ENCODE data around the gene SPDYE3.
"Not testable (repeated sequence)": the region's sequence is repeated elsewhere in the genome, so short reads cannot be mapped to it uniquely, and the experiment has no call there.

The SPDYE3 gene

DNA sequence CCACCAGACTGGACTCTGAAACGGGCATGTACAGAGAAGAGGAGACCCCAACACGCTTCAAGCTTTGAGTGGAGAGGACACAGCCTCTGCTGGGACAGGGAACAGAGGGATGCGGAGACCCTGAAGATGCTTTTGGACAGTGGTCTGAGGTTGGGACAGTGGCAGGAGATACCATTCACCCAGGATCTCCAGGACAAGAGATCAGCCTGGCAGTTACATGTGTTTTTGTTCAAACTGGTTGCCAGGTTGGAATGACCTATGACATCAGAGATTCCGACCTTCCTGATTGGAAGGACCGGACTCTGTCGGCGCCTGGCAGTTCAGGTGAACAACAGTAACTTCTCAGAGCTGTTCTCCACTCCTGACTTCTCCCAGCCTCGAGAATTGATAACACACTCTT lies at the start of gene SPDYE3:
Gene SPDYE3 (plus strand): TSS at position 301 of the 400 bp plus-strand sequence. CDS start 184 bp downstream, outside the sequence.
- DNase-seq (ENCODE audit: low read depth in 2 of 2); H3K4me3 ChIP-seq (replicated peaks in 1 of 2; ENCODE audit: low read depth in 2 of 2, low read length in 2 of 2): not testable (repeated sequence)

GRCh38 chr7:100259984-100260383 lies 47.5 kb upstream of the SPDYE3 start:
- not testable (repeated sequence) for H3K4me3 ChIP-seq (replicated peaks in 1 of 2; ENCODE audit: low read depth in 2 of 2, low read length in 2 of 2); DNase-seq (ENCODE audit: low read depth in 2 of 2)

GRCh38 chr7:100262896-100263295 lies 44.6 kb upstream of the SPDYE3 start:
- not testable (repeated sequence) for H3K4me3 ChIP-seq (replicated peaks in 1 of 2; ENCODE audit: low read depth in 2 of 2, low read length in 2 of 2); DNase-seq (ENCODE audit: low read depth in 2 of 2)

- H3K4me3 ChIP-seq (replicated peaks in 1 of 2; ENCODE audit: low read depth in 2 of 2, low read length in 2 of 2); DNase-seq (ENCODE audit: low read depth in 2 of 2): not testable (repeated sequence)
Observed at GRCh38 chr7:100264223-100264622, 43.3 kb upstream of the SPDYE3 start.

GRCh38 chr7:100264669-100265165 lies 42.8 kb upstream of the SPDYE3 start:
- DNase-seq (ENCODE audit: low read depth in 2 of 2); H3K4me3 ChIP-seq (replicated peaks in 1 of 2; ENCODE audit: low read depth in 2 of 2, low read length in 2 of 2): not testable (repeated sequence)

GRCh38 chr7:100265851-100266250 lies 41.7 kb upstream of the SPDYE3 start:
- DNase-seq (ENCODE audit: low read depth in 2 of 2) = peak; percentile 12 to 18
- H3K4me3 ChIP-seq (replicated peaks in 1 of 2; ENCODE audit: low read depth in 2 of 2, low read length in 2 of 2) = not testable (repeated sequence)

- H3K4me3 ChIP-seq (replicated peaks in 1 of 2; ENCODE audit: low read depth in 2 of 2, low read length in 2 of 2) = no peak overlapping the region
- TF ChIP-seq CTCF (IDR thresholded peaks at IDR 0.05; ENCODE audit: low read depth, low read length) = no peak
- no peak for DNase-seq (ENCODE audit: low read depth in 2 of 2)
Observed at GRCh38 chr7:100266576-100267354, 40.7 kb upstream of the SPDYE3 start.

GRCh38 chr7:100267648-100268047 lies 39.9 kb upstream of the SPDYE3 start:
- no peak for DNase-seq (ENCODE audit: low read depth in 2 of 2)
- no peak for TF ChIP-seq CTCF (IDR thresholded peaks at IDR 0.05; ENCODE audit: low read depth, low read length)
- H3K4me3 ChIP-seq (replicated peaks in 1 of 2; ENCODE audit: low read depth in 2 of 2, low read length in 2 of 2) = no peak overlapping the region

DNA sequence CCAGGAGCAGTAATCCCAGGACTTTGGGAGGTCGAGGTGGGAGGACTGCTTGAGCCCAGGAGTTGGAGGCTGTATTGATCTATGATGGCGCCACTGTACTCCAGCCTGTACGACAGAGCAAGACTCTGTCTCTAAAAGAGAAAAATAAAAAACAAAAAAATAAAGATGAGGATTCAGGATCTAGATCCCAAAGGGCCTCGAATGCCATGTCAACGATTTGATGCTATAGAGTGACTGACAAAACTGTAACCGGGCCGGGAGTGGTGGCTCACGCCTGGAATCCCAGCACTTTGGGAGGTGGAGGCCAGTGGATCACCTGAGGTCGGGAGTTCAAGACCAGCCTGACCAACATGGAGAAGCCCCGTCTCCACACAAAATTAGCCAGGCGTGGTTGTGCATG lies 38.6 kb upstream of the SPDYE3 start:
- DNase-seq (ENCODE audit: low read depth in 2 of 2); H3K4me3 ChIP-seq (replicated peaks in 1 of 2; ENCODE audit: low read depth in 2 of 2, low read length in 2 of 2): not testable (repeated sequence)

- not testable (repeated sequence) for DNase-seq (ENCODE audit: low read depth in 2 of 2); H3K4me3 ChIP-seq (replicated peaks in 1 of 2; ENCODE audit: low read depth in 2 of 2, low read length in 2 of 2)
Observed at GRCh38 chr7:100269306-100270045, 38.0 kb upstream of the SPDYE3 start.

DNA sequence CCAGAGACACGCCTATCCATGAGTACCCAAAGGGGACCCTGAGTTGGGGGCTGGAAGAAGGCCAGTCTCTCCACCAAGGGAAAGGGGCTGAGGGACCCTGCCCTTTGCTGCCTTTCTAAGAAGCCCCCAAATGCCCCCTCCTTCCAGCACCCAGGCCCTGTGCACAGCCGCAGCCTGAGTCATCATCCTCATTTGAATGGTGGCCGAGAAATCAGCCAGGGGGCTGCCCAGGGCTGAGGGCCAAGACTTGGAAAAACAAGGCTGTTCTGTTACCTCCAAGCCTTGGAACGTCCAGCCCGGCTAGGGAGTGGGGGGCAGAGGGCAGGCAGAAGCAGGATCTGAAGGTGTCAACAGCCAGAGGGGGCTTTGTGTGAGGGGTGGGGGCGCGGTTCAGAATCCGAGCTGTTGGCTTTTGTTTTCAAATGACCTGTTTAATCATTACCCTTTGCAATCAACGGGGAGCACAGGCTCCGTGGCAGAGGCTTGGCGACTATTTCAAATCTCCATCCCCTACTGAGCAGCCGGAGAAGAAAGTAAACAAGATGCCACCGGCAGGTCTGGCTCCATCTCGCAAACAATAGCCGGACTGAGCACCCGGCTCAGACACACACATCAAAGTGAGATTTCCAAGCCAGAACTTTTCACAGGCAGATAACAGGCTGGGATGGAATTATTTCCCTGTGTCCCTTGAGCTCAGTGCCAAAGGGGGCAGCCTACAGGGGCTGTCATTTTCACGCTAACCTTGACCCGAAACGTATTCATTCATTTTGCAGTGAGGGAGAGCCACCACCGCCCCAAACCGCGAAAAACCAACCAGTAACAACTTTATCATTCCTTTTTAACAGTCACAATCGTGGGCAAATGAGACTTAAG lies 37.2 kb upstream of the SPDYE3 start:
- peak overlapping the region; percentile 64 to 66 for H3K4me3 ChIP-seq (replicated peaks in 1 of 2; ENCODE audit: low read depth in 2 of 2, low read length in 2 of 2)
- DNase-seq (ENCODE audit: low read depth in 2 of 2) = peak in 1 of 2 donors; percentile 21

DNA sequence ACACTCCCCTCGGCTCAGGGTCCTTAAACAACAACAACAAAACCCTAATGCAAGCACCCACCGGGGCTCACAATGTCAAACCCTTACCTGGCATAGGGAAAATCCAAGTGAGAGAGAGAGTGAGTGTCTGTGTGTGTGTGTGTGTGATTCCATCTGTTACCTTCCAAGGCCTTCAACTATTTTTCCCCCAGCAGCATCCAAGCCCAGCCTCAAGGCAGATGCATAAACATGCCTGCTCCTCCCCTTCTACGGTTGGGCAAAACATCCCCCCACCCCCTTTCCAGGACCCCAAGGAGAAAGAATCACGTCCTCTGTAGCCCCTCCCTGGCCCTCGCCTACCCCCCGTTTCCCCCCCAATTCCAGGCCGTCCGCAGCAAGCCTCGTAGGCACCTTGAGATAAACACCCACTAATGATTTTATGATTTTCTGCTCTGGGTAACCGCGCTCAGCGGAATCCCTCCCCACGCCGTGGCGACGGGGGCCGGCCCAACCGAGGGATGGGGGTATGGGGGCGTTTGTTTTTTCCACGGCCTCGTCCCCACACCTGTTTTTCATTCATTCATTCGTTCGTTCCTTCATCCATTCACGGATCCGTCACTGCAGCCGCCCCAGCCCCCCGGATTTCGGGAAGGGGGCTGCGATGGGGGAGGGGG lies 36.4 kb upstream of the SPDYE3 start:
- peak; percentile 5 to 26 for DNase-seq (ENCODE audit: low read depth in 2 of 2)
- peak overlapping the region; percentile 64 to 66 for H3K4me3 ChIP-seq (replicated peaks in 1 of 2; ENCODE audit: low read depth in 2 of 2, low read length in 2 of 2)
